ENCODE results near the gene VDR.

The VDR gene

GRCh38 chr12:47935184-47935583, 30.4 kb upstream of the VDR start:
- DNase-seq (no peak), ATAC-seq (ENCODE audit: insufficient read depth, low read depth) (no peak)
- Histone ChIP-seq H3K79me2 (ENCODE audit: insufficient read depth, low read length) (no peaks in the 10 kb centered on the region), H3K4me1 (ENCODE audit: insufficient read depth, low read length) (peaks cover 3% of the 10 kb centered on the region; the same call in 1 of the 2 replicates), H3K4me3 (ENCODE audit: low read depth in 1 of 2, low read length in 2 of 2) (no peak overlapping the region), H3K9ac (ENCODE audit: low read depth, low read length) (no peak overlapping the region), H2AFZ (ENCODE audit: low read depth, low read length) (no peak overlapping the region), H3K36me3 (ENCODE audit: insufficient read depth, low read length) (no peaks in the 10 kb centered on the region), H3K9me3 (ENCODE audit: insufficient read depth, low read length, severe bottlenecking) (no peaks in the 10 kb centered on the region), H3K27me3 (ENCODE audit: insufficient read depth, low read length, poor library complexity) (peaks cover 15% of the 10 kb centered on the region), H4K20me1 (ENCODE audit: insufficient read depth, low read length) (no peaks in the 10 kb centered on the region), H3K4me2 (ENCODE audit: insufficient read depth, low read length) (no peak overlapping the region), H3K27ac (ENCODE audit: low read length) (no peak overlapping the region)
- TF ChIP-seq EZH2 (IDR thresholded peaks at IDR 0.05; ENCODE audit: borderline replicate concordance, low read depth, low read length, severe bottlenecking) (no peak), CTCF (IDR thresholded peaks at IDR 0.05; ENCODE audit: borderline replicate concordance, extremely low read depth, low read length, poor library complexity, severe bottlenecking) (no peak)

- ATAC-seq (ENCODE audit: insufficient read depth, low read depth) (no peak), DNase-seq (no peak)
- H3K9me3 ChIP-seq (ENCODE audit: insufficient read depth, low read length, severe bottlenecking): no peaks in the 10 kb centered on the region
- H3K4me2 ChIP-seq (ENCODE audit: insufficient read depth, low read length): no peak overlapping the region
- no peaks in the 10 kb centered on the region for H3K79me2 ChIP-seq (ENCODE audit: insufficient read depth, low read length)
- no peaks in the 10 kb centered on the region for H3K4me1 ChIP-seq (ENCODE audit: insufficient read depth, low read length)
- H2AFZ ChIP-seq (ENCODE audit: low read depth, low read length): no peak overlapping the region
- no peaks in the 10 kb centered on the region for H4K20me1 ChIP-seq (ENCODE audit: insufficient read depth, low read length)
- no peak overlapping the region for H3K27ac ChIP-seq (ENCODE audit: low read length)
- peaks cover 7% of the 10 kb centered on the region for H3K27me3 ChIP-seq (ENCODE audit: insufficient read depth, low read length, poor library complexity)
- H3K36me3 ChIP-seq (ENCODE audit: insufficient read depth, low read length): no peaks in the 10 kb centered on the region
- no peak overlapping the region for H3K9ac ChIP-seq (ENCODE audit: low read depth, low read length)
- TF ChIP-seq CTCF (IDR thresholded peaks at IDR 0.05; ENCODE audit: borderline replicate concordance, extremely low read depth, low read length, poor library complexity, severe bottlenecking) (no peak), EZH2 (IDR thresholded peaks at IDR 0.05; ENCODE audit: borderline replicate concordance, low read depth, low read length, severe bottlenecking) (no peak)
- no peak overlapping the region for H3K4me3 ChIP-seq (ENCODE audit: low read depth in 1 of 2, low read length in 2 of 2)
These were observed 26.4 kb upstream of the VDR start for GRCh38 chr12:47931187-47931586.

- no peaks in the 10 kb centered on the region for H3K79me2 ChIP-seq (ENCODE audit: insufficient read depth, low read length)
- H3K4me1 ChIP-seq (ENCODE audit: insufficient read depth, low read length): no peaks in the 10 kb centered on the region
- H3K4me3 ChIP-seq (ENCODE audit: low read depth in 1 of 2, low read length in 2 of 2): no peak overlapping the region
- no peak for TF ChIP-seq EZH2 (IDR thresholded peaks at IDR 0.05; ENCODE audit: borderline replicate concordance, low read depth, low read length, severe bottlenecking)
- TF ChIP-seq CTCF (IDR thresholded peaks at IDR 0.05; ENCODE audit: borderline replicate concordance, extremely low read depth, low read length, poor library complexity, severe bottlenecking): no peak
- ATAC-seq (ENCODE audit: insufficient read depth, low read depth): no peak
- peaks cover 7% of the 10 kb centered on the region for H3K27me3 ChIP-seq (ENCODE audit: insufficient read depth, low read length, poor library complexity)
- no peaks in the 10 kb centered on the region for H3K9me3 ChIP-seq (ENCODE audit: insufficient read depth, low read length, severe bottlenecking)
- H3K36me3 ChIP-seq (ENCODE audit: insufficient read depth, low read length): no peaks in the 10 kb centered on the region
- H4K20me1 ChIP-seq (ENCODE audit: insufficient read depth, low read length): no peaks in the 10 kb centered on the region
- H3K27ac ChIP-seq (ENCODE audit: low read length): no peak overlapping the region
- H2AFZ ChIP-seq (ENCODE audit: low read depth, low read length): no peak overlapping the region
- H3K4me2 ChIP-seq (ENCODE audit: insufficient read depth, low read length): no peak overlapping the region
- no peak overlapping the region for H3K9ac ChIP-seq (ENCODE audit: low read depth, low read length)
- DNase-seq: no peak
These were observed 25.8 kb upstream of the VDR start for GRCh38 chr12:47930634-47931033.

DNA sequence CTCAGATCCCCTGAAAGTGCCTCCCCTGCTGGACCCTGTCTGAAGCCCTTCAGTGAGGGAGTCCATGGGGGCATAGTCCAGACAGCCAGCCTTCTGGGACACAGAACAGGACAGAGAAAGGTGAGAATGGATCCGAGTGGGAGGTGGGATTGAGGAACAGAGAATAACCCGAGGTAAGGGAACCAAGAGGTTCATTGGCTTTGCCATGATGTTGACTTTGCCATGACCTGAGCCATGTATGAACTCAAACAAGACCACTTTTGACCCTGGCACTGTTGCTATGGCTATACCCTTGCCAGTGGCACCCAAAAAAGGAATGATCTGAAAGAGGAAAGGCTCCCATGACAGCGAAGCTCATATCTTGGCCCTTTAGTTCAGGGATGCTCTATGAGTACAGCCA, 22.6 kb upstream of the VDR start:
- Histone ChIP-seq H3K4me2 (ENCODE audit: insufficient read depth, low read length) (no peak overlapping the region), H3K27me3 (ENCODE audit: insufficient read depth, low read length, poor library complexity) (peaks cover 20% of the 10 kb centered on the region), H2AFZ (ENCODE audit: low read depth, low read length) (no peak overlapping the region), H3K4me3 (ENCODE audit: low read depth in 1 of 2, low read length in 2 of 2) (no peak overlapping the region), H3K79me2 (ENCODE audit: insufficient read depth, low read length) (no peaks in the 10 kb centered on the region), H3K27ac (ENCODE audit: low read length) (no peak overlapping the region), H3K4me1 (ENCODE audit: insufficient read depth, low read length) (no peaks in the 10 kb centered on the region), H3K9ac (ENCODE audit: low read depth, low read length) (no peak overlapping the region), H4K20me1 (ENCODE audit: insufficient read depth, low read length) (no peaks in the 10 kb centered on the region), H3K9me3 (ENCODE audit: insufficient read depth, low read length, severe bottlenecking) (no peaks in the 10 kb centered on the region), H3K36me3 (ENCODE audit: insufficient read depth, low read length) (no peaks in the 10 kb centered on the region)
- no peak for TF ChIP-seq CTCF (IDR thresholded peaks at IDR 0.05; ENCODE audit: borderline replicate concordance, extremely low read depth, low read length, poor library complexity, severe bottlenecking)
- no peak for TF ChIP-seq EZH2 (IDR thresholded peaks at IDR 0.05; ENCODE audit: borderline replicate concordance, low read depth, low read length, severe bottlenecking)
- no peak for ATAC-seq (ENCODE audit: insufficient read depth, low read depth)
- no peak for DNase-seq

Data from DND-41 (cell line).